Endothelial cell of umbilical vein (primary cell): ENCODE measurements around the gene ACOT11. TPM values are rescaled to one million over a fixed set of nuclear protein-coding genes. Genes with fewer than 3 reads are reported as not detected.

ENCODE experiments used
- BruUV-seq: library from RNA; stranded (reverse); fragments of 400-500 nt; replicated peaks from 2 replicates; lab custom pipeline; 2021; lab: Mats Ljungman, UMichigan
- CTCF ChIA-PET: fragments of 300-600, 350-600 bp; sonication (Branson Sonifier 250); formaldehyde crosslinking; loops from one replicate; lab custom pipeline; 2021; ENCODE audit warnings: antibody characterized with exemption, inconsistent platforms; lab: Charles Lee
- POLR2A ChIA-PET: fragments of 300-600, 350-600 bp; sonication (Branson Sonifier 250); formaldehyde crosslinking; loops from one replicate; lab custom pipeline; 2021; ENCODE audit warnings: antibody characterized with exemption, inconsistent platforms; lab: Charles Lee
- DNase-seq: peaks from one replicate; pipeline ENCODE4 v3.0.0-alpha.2; 2011; ENCODE audit warnings: low read depth, low spot score
- FAIRE-seq: peaks from 2 replicates; lab custom pipeline; 2011; peaks lifted over from hg19 to GRCh38; lab: Jason Lieb, UNC
- H2AFZ ChIP-seq: 2 replicates; pipeline ENCODE4 v1.6.0; 2012; ENCODE audit warnings: low read depth, low read length, control low read depth, inconsistent platforms
- H3K27ac ChIP-seq: 2 replicates; pipeline ENCODE4 v1.5.1; 2011; ENCODE audit warnings: low read depth, mild to moderate bottlenecking, control low read depth, low read length, moderate library complexity; ENCODE audit not compliant: insufficient read depth
- H3K27me3 ChIP-seq, 2 experiments: 2 replicates each; pipeline versions ENCODE4 v1.6.0 to v1.6.1; 2011; ENCODE audit warnings: low read length in 2 of 2, mixed read lengths in 1 of 2; ENCODE audit not compliant: control insufficient read depth in 2 of 2, insufficient read depth in 2 of 2
- H3K36me3 ChIP-seq, 2 experiments: 2 replicates in 1 of 2; 3 replicates in 1 of 2; pipeline ENCODE4 v1.5.1; 2011; ENCODE audit warnings: low read length in 2 of 2, mild to moderate bottlenecking in 1 of 2, moderate library complexity in 1 of 2; ENCODE audit not compliant: control insufficient read depth in 2 of 2, insufficient read depth in 2 of 2; ENCODE audit errors: extremely low read depth in 1 of 2
- H3K4me1 ChIP-seq: 3 replicates; pipeline ENCODE4 v1.5.1; 2011; ENCODE audit warnings: mild to moderate bottlenecking, low read length; ENCODE audit not compliant: control insufficient read depth, insufficient read depth; ENCODE audit errors: extremely low read depth
- H3K4me2 ChIP-seq: 2 replicates; pipeline ENCODE4 v1.6.1; 2011; ENCODE audit warnings: low read length, control low read depth, mixed read lengths; ENCODE audit not compliant: insufficient read depth
- H3K4me3 ChIP-seq, 3 experiments: fragments of 200-600 bp in 1 of 3; sonication (generic), shearing (Covaris generic) in 1 of 3; replicated peaks in 1 of 3; 2 replicates each; pipeline ENCODE4 v1.5.1; 2011 to 2016; ENCODE audit warnings: control low read depth in 3 of 3, low read length in 3 of 3, mild to moderate bottlenecking in 2 of 3, inconsistent platforms in 1 of 3, low read depth in 1 of 3, moderate library complexity in 1 of 3; ENCODE audit not compliant: insufficient read depth in 1 of 3
- H3K79me2 ChIP-seq: 2 replicates; pipeline ENCODE4 v1.6.0; 2012; ENCODE audit warnings: low read length, inconsistent platforms; ENCODE audit not compliant: control insufficient read depth, insufficient read depth
- H3K9ac ChIP-seq: replicated peaks from 2 replicates; pipeline ENCODE3; 2011; ENCODE audit warnings: low read length, control low read depth; ENCODE audit not compliant: insufficient read depth; ENCODE audit errors: extremely low read depth
- H3K9me1 ChIP-seq: replicated peaks from 3 replicates; pipeline ENCODE4 v1.6.0; 2011; ENCODE audit warnings: mild to moderate bottlenecking, low read length; ENCODE audit not compliant: control insufficient read depth, insufficient read depth; ENCODE audit errors: extremely low read depth
- H3K9me3 ChIP-seq: replicated peaks from 2 replicates; pipeline ENCODE4 v1.5.1; 2012; ENCODE audit warnings: low read length, inconsistent platforms; ENCODE audit not compliant: control insufficient read depth, insufficient read depth
- H4K20me1 ChIP-seq: replicated peaks from 2 replicates; pipeline ENCODE3; 2011; ENCODE audit warnings: mild to moderate bottlenecking, low read length; ENCODE audit not compliant: control insufficient read depth, insufficient read depth; ENCODE audit errors: extremely low read depth
- CTCF ChIP-seq, 2 donors: IDR thresholded peaks; 1 replicate in 1 of 2; 2 replicates in 1 of 2; pipeline ENCODE4 v1.5.1; 2011; ENCODE audit warnings: low read length in 2 of 2, mild to moderate bottlenecking in 2 of 2, moderate library complexity in 2 of 2, control low read depth in 1 of 2, inconsistent platforms in 1 of 2, low read depth in 1 of 2; ENCODE audit not compliant: insufficient read depth in 1 of 2; ENCODE audit errors: extremely low read depth in 1 of 2
- EZH2 ChIP-seq: IDR thresholded peaks from 2 replicates; pipeline ENCODE4 v1.6.1; 2012; ENCODE audit warnings: borderline replicate concordance, low read depth, mild to moderate bottlenecking, moderate library complexity, low read length, inconsistent platforms; ENCODE audit not compliant: severe bottlenecking
- FOS ChIP-seq: IDR thresholded peaks from 2 replicates; pipeline ENCODE4 v1.6.1; 2011; ENCODE audit warnings: mild to moderate bottlenecking, low read length, moderate library complexity, borderline replicate concordance; ENCODE audit not compliant: insufficient read depth
- GATA2 ChIP-seq: IDR thresholded peaks from 2 replicates; pipeline ENCODE4 v1.7.0; 2011; ENCODE audit warnings: low read depth, mild to moderate bottlenecking, moderate library complexity, mixed read lengths, low read length; ENCODE audit not compliant: insufficient read length, insufficient read depth
- JUN ChIP-seq: IDR thresholded peaks from 2 replicates; pipeline ENCODE4 v1.6.1; 2011; ENCODE audit warnings: borderline replicate concordance, low read depth; ENCODE audit not compliant: insufficient read length, insufficient read depth
- MYC ChIP-seq: IDR thresholded peaks from one replicate; pipeline ENCODE4 v1.6.1; 2011; ENCODE audit warnings: mild to moderate bottlenecking, low read depth, low read length
- POLR2A ChIP-seq: IDR thresholded peaks from 2 replicates; pipeline ENCODE4 v1.6.1; 2012; ENCODE audit warnings: low read depth, mild to moderate bottlenecking, control low read depth, low read length
- POLR2AphosphoS5 ChIP-seq: IDR thresholded peaks from 2 replicates; pipeline ENCODE4 v1.6.1; 2012; ENCODE audit warnings: low read depth, mild to moderate bottlenecking, control low read depth, low read length, moderate library complexity; ENCODE audit not compliant: insufficient read depth
- dilution Hi-C: fragments of 300-500 bp; cut with MboI; formaldehyde crosslinking; loops from one replicate; pipeline ENCODE4 v1.15.0; 2019; ENCODE audit warnings: low sequenced_read_pairs; ENCODE audit not compliant: extremely low pct_ligation_motif_present
- intact Hi-C: fragments of 100-400 bp; cut with micrococcal nuclease; formaldehyde crosslinking; loops from one replicate; pipeline ENCODE4 v1.10.0; 2022
- polyA plus RNA-seq, 4 experiments: library from polyadenylated mRNA; depleted of rRNA in 3 of 4; stranded (reverse) in 3 of 4; unstranded in 1 of 4; fragments of >200 nt; gene quantifications; 2 replicates each; pipeline versions ENCODE4 v1.2.1 to v1.2.3, GENCODE V29; 2011 to 2012; ENCODE audit warnings: missing spikeins in 1 of 4
- total RNA-seq: library from RNA; stranded (reverse); gene quantifications from 2 replicates; pipeline ENCODE4 v1.2.3, GENCODE V29; 2021
- TF ChIP-seq, protein P1 (sequence below): IDR thresholded peaks from 2 replicates; pipeline ENCODE4 v1.6.1; 2011; ENCODE audit not compliant: insufficient read depth, insufficient read length

The ACOT11 gene
- total and polyA plus RNA-seq, 2 donors (not counting 3 experiments of a cell fraction or from before 2014, with no cell fraction given): 4.5 to 5.4 TPM

DNA sequence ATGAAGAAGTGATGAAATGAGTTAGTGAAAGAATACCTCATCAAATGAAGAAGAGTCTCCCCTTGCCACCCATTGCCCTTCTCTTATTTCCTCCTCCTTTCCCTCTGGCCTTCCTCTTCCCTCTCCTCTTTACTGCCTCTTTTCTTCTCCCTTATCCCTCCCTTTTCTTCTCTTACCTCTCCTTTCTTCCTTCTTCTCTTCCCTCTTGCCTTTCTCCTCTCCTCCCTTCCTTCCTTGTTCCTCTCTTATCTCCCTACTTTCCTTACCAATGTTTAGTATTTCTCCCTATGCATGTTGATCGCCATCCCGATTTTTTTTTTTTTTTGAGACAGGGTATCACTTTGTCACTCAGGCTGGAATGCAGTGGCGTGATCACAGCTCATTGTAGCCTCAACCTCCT is 102.4 kb downstream of the ACOT11 start:
- H3K4me3 ChIP-seq: no peak overlapping the region
- no peaks in the 10 kb centered on the region for H3K4me1 ChIP-seq
- FAIRE-seq: no peak
- BruUV-seq: no TSS peak
- peaks cover 0 to 14% of the 10 kb centered on the region in 2 experiments for H3K27me3 ChIP-seq
- H3K36me3 ChIP-seq: no peaks in the 10 kb centered on the region
- H3K9me1 ChIP-seq: no peaks in the 10 kb centered on the region
- no peaks in the 10 kb centered on the region for H4K20me1 ChIP-seq
- no peak overlapping the region for H2AFZ ChIP-seq
- dilution Hi-C loops: no loop called here
- no peak overlapping the region for H3K4me2 ChIP-seq
- intact Hi-C loops: no loop called here
- ChIA-PET POLR2A (no interaction called here), CTCF (no interaction called here)
- TF ChIP-seq POLR2A: no peak
- H3K9me3 ChIP-seq: no peaks in the 10 kb centered on the region
- no peak for DNase-seq
- H3K9ac ChIP-seq: no peak overlapping the region
- no peak overlapping the region for H3K27ac ChIP-seq
- no peaks in the 10 kb centered on the region for H3K79me2 ChIP-seq

DNA sequence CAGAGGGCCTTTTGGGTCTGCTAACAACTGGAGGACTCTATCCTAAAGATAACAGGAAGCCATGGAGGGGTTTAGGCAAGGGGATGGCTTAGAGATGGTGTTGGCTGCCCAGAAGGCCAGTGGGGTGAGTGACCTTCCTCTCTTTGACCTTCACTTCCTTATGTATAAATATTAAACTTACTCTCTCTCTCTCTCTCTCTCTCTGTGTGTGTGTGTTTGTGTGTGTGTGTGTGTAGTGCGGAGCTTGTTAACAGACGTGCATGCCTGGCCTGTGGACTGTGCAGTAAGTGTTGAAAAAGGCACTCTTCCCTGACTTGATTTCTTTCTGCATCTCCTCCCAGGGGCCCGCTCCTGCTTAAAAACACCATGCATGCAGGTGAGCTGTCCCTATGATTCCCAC is 103.6 kb downstream of the ACOT11 start:
- no peak overlapping the region for H2AFZ ChIP-seq
- no peak overlapping the region for H3K4me2 ChIP-seq
- DNase-seq: no peak
- no peaks in the 10 kb centered on the region for H3K36me3 ChIP-seq
- POLR2A ChIA-PET: no interaction called here
- H3K4me1 ChIP-seq: no peaks in the 10 kb centered on the region
- H3K9me1 ChIP-seq: no peaks in the 10 kb centered on the region
- peaks cover 0 to 14% of the 10 kb centered on the region in 2 experiments for H3K27me3 ChIP-seq
- FAIRE-seq: no peak
- no peak overlapping the region for H3K27ac ChIP-seq
- dilution Hi-C loops: no loop called here
- no peaks in the 10 kb centered on the region for H3K9me3 ChIP-seq
- no peak overlapping the region for H3K9ac ChIP-seq
- H3K4me3 ChIP-seq: no peak overlapping the region
- intact Hi-C loops: no loop called here
- TF ChIP-seq EZH2: no peak
- TF ChIP-seq, protein P1, sequence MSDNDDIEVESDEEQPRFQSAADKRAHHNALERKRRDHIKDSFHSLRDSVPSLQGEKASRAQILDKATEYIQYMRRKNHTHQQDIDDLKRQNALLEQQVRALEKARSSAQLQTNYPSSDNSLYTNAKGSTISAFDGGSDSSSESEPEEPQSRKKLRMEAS: no peak
- no peak for TF ChIP-seq POLR2AphosphoS5
- TF ChIP-seq POLR2A: no peak
- TF ChIP-seq JUN: no peak
- TF ChIP-seq MYC: no peak
- no peak for TF ChIP-seq GATA2
- no peak for TF ChIP-seq CTCF (IDR thresholded peaks at IDR 0.05; ENCODE audit: extremely low read depth in 1 of 2, insufficient read depth in 1 of 2, low read depth in 1 of 2, low read length in 2 of 2)
- no peak for TF ChIP-seq FOS
- no peaks in the 10 kb centered on the region for H4K20me1 ChIP-seq
- no TSS peak for BruUV-seq
- CTCF ChIA-PET: no interaction called here
- no peaks in the 10 kb centered on the region for H3K79me2 ChIP-seq
